Anterior cingulate cortex (tissue), 58 donors: Measurements from ENCODE around the gene CHGA.

ENCODE experiments used
- DNase-seq, 58 donors: peaks; one replicate each; lab custom pipeline; 2025; lab: John Stamatoyannopoulos, UW

CHGA gene

DNA sequence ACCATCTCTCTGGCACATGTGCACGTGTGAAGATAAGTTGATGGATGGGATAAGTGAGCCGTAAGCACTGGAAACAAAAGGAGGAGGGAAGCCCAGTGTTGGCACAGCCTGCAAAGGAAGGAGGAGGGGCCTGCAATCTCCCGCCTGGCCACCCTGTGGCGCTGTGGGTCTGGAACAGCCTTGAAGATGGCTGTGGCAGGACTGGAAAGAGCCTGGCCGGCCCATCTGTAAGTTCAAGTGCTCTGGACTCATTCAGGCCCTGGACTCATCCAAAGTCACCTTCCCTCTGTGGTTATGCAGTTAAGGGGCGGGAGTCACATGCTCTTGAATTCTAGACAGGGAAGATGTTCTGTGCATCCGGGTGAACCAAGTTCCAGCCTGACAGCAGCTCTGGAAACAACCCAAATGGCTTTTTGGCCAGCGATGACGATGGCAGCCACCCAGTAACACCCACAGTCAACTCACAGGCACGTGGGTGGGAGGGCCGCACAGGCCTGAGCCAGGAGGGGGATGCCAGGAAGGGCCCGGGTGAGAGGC lies 50.4 kb downstream of the CHGA start:
- peak in 54 of 58 donors; percentile 28 to 96 (median 77) for DNase-seq

DNA sequence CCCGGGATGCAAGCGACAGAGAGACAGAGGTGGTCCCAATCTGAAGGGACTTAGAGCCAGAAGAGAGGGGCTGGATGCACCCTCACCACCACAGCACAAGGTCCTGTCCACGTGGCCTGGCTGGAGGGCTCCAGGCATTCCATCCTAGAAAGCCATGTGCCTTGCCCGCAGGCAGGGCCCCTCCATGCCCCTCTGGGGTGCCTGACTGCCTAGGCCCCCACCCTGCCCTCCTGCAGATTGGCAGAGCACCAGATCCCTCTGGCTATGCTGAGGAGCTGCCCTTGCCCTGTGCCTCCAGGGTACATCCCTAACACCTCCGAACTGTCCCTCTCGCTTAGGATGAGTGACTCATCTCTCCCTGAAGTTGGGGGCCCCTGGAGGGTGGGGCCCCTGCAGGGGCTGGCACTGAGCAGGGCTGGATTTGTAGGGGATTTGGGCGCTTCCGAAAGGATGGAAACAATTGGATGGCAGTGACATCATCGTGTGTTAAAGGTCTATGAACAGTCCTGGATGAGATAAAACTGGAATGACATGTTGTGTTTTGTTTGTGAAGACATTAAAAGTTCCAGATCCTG lies 50.9 kb downstream of the CHGA start:
- DNase-seq, result peak in 1 of 58 donors; percentile 76

DNA sequence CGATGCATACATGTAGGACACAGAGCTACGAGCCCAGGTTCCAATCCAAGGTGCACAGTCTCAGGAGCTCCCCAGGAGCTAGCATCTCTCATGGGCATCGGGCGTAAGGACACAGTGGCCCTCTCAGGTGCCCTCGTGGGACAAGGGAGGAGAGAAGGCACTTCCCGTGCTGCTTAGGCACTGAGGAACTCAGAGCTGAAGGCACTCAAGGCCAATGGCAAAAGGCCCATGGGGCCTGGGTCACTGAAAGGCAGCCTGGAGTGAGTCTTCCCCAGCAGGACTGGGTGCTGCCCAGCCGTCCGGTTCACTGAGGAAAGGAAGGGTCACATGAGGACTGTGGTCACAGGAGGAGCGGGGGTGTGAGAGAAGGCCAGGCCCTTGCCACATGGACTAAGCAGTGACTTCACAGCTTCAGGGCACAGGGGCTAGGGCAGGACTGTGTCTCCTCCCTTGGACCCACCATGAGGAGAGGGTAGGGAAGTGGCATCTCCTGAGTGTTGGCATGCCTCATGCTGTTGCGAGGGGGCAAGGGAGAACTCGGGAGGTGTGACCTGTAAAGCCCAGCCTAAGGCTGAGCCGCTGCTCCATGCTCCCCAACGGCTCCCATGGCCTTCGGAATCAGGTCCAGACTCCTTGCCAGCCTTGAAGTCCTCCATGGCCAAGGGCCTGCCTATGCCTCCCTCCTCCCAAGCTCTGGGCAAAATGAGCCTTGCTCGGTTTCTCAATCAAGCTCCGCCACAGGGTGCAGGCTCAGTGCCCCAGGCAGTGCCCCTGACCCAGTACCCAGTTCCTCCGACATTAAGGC lies 51.8 kb downstream of the CHGA start:
- no peak for DNase-seq

DNA sequence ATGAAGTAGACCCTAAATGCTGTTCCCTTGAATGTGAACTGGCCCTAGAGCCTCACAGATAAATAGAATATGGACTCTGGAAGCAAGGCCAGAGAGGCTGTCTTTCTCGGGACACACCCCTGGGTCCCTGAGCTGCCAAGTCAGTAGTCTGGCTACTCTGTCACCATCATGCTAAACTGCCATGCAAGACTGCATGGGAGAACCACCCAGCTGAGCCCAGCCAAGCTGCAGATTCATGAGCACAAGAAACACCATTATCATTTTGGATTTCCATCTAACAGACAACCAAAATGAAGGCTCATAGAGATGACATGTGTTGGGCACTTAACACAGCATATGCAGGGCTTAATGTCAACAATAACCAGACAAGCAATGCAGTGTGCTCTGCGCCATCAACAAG lies 53.3 kb downstream of the CHGA start:
- DNase-seq, result no peak

DNA sequence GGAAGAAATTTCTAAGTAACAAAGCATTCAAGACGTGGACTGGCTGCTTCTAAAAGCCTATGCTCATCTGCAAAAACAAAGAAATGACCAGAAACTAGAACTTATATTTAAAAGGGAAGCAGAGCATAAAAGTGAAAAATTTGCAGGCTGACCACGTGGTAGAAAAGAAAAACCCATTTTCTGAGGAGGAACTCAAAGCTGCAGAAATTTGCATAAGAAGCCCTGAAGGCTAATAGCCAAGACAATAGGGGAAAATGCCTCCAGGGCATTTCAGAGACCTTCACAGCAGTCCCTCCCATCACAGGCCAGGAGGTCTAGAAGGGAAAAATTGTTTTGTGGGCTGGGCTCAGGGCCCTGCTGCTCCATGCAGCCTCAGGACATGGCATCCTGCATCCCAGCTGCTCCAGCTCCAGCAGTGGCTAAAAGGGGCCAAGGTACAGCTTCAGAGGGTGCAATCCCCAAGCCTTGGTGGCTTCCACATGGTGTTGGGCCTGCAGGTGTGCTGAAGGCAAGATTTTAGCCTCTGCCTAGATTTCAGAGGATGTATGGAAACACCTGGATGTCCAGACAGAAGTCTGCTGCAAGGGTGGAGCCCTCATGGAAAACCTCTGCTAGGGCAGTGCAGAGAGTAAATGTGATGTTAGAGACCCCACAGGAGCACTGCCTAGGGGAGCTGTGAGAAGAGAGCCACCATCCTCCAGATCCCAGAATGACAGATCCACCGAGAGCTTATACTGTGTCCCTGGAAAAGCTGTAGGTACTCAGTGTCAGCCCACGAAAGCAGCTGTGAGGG lies 55.5 kb downstream of the CHGA start:
- no peak for DNase-seq

DNA sequence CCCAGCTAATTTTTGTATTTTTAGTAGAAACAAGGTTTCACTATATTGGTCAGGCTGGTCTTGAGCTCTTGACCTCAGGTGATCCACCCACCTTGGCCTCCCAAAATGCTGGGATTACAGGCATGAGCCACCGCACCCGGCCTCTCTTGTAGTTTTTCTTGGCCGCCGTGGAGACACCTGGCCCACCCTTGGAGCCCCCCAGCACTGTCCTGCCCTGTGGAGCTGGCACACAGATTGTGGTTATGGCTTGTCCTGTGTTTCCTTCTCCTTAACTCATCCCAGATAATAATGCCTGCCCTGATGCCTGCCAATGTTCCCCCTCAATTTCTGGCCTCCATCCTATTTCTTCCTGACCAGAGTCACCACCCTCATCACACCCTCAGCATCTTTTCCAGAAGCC lies 57.9 kb downstream of the CHGA start:
- DNase-seq, result no peak

DNA sequence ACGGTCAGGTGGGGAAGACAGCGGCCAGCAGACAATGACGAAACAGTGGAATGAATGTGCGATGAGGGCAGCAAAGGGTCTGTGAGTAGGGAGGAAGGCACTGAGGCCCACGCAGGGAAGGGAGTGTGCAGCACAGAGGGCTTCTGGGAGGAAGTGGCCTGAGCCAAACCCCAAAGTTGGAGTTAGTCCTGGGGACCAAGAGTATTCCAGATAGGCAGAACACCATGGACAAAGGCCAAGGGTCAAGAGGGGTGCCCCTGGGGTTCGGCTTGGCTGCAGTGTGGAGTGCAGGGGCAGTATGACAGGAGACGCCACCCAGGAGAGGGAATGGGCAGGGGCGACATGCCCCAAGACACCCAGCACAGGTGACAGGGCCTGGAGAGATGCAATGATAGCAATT lies 58.8 kb downstream of the CHGA start:
- no peak for DNase-seq

DNA sequence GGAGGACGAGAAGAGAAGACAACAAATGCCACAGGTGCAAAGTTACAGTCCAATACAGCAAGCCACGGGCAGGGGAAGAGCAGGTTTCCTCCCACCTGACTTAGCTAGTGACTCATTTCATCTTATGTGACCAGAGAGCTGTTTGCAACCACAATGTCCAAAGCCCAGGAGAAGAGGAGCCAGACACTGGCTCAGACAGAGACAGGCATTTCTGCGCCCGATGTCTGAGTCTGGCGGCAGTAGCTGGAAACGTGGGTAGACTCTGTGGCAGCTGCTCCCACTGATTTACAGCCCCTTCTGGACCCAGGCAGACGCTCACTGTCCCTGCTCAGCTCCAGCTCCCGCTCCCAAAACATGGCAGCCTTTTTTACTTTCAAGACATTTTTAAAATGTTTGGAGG lies 60.0 kb downstream of the CHGA start:
- peak in 9 of 58 donors; percentile 14 to 44 (median 33) for DNase-seq

DNA sequence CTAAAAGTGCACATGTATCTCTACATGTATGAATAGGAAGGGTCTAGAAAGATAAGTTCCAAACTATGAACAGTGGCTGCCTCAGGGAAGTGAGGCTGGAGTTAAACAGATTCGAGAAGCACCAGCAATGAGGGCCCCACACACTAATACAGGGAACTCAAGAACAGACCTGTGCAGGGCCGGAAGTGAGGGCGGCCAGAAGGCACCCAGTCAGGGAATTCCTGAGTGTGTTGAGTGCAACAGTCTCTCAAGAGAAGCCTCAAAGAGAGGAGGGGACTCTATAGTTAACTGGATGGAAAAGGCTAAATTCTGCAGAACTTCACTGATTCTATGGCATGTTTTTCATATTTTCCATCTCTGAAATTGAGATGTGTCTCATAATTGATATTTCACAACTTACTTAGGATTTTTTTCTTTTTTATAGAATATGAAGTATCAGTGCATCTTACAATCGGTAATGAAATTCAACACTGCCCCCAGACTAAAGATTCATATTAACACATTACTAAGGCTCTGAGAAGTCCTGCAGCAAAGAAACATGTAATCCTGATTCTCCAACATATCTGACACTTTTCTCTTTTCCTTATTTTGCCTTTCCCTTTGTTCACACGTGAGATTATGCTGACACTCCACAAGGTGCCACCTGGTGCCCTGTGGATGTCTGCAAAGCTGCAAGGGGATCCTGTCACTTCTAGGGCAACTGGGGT lies 61.3 kb downstream of the CHGA start:
- DNase-seq, result no peak
